HG03460 (cell line): ENCODE measurements around the gene PPY.
"Not testable (repeated sequence)": the region's sequence is repeated elsewhere in the genome, so short reads cannot be mapped to it uniquely, and the experiment has no call there.

ENCODE experiments used
- ATAC-seq: cut with Tn5 transposase; IDR thresholded peaks from one replicate; pipeline ENCODE4 v1.9.1; 2021; ENCODE audit not compliant: unreplicated experiment

PPY gene

GRCh38 chr17:43966276-43966675, 24.0 kb upstream of the PPY start:
- no peak for ATAC-seq

DNA sequence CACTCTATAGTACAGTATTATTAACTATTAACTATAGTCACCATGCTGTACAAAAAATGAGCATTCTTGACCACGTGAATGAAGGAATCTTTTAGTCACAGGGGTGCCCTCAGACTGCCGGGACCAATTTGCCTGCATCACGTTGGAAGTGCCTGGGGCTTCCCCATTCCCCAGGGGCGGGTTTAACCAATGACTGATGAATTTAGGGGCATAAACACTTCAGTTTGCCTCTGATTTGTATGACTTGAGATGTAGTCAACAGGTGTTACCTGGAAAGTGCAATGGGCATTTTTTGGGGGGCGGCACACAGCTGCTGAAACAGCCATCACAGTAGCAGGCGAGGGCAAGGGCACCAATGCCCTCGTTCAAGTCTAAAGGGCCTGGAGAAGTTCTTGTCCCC, 20.2 kb upstream of the PPY start:
- ATAC-seq = no peak

GRCh38 chr17:43961954-43962353, 19.7 kb upstream of the PPY start:
- ATAC-seq = no peak

DNA sequence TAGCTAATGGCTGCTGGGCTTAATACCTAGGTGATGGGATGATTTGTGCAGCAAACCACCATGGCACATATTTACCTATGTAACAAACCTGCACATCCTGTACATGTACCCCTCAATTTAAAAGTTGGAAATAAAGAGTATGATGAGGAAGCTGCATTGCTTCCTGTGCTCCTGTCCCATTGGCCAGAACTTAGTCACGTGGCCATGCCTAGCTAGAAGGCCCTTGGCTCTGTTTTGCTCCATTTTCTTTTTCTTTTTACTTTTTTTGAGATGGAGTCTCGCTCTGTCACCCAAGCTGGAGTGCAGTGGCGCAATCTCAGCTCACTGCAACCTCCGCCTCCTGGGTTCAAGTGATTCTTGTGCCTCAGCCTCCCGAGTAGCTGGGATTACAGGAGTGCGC, 19.0 kb upstream of the PPY start:
- not testable (repeated sequence) for ATAC-seq

DNA sequence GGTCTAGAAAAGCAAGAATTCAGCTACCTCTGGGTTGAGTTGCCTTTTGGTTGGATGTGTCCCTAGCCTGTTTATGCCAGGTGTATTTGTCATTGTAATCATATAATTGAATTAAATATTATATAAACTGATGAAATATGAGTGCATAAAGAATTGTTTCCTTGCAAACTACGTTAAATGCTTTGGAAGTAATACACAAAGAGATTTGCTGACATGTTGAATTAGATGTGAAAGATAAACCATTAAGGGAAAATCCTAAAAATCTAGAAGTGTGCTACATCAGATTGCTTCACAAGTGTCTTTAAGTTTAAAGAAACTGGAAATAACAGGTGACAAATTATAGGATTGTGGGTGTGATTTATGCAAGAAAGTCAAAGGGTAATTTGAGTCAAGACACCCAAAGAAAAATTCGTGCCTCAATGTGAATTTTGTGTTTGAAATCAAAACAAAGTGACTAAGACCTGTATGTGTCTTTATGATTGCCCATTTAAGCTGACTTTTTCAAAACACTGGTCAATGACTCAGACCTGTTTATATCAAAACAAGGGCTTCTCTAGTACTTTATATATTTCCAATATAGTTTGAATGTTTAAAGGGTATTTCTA, 16.6 kb upstream of the PPY start:
- ATAC-seq = no peak

DNA sequence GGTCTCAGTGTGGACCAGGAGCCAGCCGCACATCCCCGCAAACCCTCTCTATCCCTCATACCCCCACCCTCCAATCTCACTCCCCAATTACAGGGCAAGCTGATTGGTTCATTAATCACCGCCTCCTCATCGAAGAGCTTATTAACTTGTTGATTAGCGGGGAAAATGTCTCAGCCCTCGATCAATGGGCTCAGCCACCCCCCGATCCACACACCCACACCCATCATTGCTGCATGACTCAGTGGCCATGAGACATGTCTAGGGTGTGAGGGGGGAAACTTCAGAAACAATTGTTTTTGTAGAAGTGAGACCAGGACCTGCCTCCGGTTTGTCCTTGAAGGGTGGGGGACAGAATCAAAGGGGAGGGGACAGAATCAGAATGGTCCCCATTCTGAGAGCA, 13.9 kb upstream of the PPY start:
- no peak for ATAC-seq

GRCh38 chr17:43953746-43954145, 11.5 kb upstream of the PPY start, which contains the start of gene PYY:
PYY (minus strand) TSS chr17:43953940; CDS start chr17:43953483, 457 bp downstream.
- no peak for ATAC-seq

GRCh38 chr17:43952724-43953666, 10.7 kb upstream of the PPY start:
- ATAC-seq = no peak

- no peak for ATAC-seq
These were observed 10.1 kb upstream of the PPY start for GRCh38 chr17:43952351-43952723.

- ATAC-seq = no peak
These were observed 9.5 kb upstream of the PPY start for GRCh38 chr17:43951750-43952149.

GRCh38 chr17:43950554-43950953, 8.3 kb upstream of the PPY start:
- ATAC-seq = no peak

DNA sequence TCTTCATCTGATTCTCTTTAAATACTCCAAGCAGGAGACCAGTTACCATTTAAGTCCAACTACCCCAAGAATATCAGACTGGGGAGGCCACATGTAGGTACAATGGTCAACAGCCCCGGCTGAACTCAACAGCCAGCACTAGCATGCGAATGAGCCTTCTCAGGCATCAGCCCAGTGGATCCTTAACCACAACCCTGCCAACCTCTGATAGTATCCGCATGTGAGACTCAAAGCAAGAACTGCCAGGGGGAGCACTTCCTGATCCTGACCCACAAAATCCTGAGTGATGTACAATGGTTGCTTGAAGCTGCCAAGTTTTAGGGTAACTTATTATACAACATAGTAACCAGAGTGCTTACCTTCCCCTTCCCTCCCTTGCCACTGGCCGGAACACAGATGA, 7.5 kb upstream of the PPY start:
- no peak for ATAC-seq

- ATAC-seq = no peak
These were observed 4.5 kb upstream of the PPY start for GRCh38 chr17:43946781-43947180.

DNA sequence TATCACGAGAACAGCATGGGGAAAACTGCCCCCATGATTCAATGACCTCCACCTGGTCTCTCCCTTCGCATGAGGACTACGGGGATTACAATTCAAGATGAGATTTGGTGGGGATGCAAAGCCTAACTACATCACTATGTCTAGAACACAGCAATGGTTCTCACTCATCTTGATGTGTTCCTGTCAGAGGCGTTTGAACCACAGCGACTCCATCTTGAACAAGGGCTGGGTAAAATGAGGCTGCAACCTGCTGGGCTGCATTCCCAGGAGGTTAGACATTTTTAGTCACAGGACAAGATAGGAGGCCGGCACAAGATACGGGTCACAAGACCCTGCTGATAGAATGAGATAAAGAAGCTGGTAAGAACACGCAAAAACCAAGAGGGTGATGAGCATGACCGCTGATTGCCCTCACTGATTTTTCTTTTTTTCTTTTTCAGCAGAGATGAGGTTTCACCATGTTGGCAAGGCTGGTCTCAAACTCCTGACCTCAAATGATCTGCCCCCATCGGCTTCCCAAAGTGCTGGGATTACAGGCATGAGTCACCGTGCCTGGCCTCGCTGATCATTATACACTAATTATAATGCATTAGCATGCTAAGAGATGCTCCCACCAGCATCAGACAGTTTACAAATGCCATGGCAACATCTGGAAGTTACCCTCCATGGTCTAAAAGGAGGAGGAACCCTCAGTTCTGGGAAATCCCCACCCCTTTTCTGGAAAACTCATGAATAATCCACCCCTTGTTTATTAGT, 3.0 kb upstream of the PPY start:
- no peak for ATAC-seq

- no peak for ATAC-seq
These were observed 1.6 kb downstream of the PPY start for GRCh38 chr17:43940630-43941029.

DNA sequence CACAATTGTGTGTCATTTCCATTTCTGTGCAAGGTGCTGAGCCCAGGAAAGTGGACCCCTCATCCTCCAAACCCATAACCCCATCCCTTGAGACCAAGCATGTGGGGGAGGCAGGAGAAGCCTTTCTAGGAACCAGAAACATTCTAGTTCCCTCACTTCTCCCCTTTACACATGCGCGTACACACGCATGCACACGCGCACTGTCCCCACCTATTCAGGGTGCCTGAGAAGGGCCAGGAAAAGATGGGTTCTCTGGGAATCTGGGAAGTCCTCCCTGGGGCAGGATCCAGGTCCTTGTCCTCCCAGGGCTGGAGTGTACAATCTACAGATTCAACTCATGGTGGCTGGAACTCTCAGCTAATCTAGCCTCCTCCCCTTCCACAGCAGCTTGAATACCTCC, 2.4 kb downstream of the PPY start:
- ATAC-seq = no peak

DNA sequence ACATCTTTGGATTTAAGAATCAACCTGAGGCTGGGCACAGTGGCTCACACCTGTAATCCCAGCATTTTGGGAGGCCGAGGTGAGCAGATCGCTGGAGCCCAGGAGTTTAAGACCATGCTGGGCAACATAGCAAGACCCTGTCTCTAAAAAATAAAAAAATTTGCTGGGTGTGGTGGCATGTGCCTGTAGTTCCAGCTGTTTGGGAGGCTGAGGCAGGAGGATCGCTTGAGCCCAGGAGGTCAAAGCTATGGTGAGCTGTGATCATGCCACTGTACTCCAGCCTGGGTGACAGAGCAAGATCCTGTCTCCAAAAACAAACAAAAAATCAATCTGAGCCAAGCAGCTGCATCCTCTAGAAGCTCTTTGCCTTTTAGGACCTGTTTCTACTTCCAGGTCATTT, 2.8 kb downstream of the PPY start:
- ATAC-seq = not testable (repeated sequence)

- no peak for ATAC-seq
These were observed 3.5 kb downstream of the PPY start for GRCh38 chr17:43938838-43939182.

- no peak for ATAC-seq
These were observed 5.8 kb downstream of the PPY start for GRCh38 chr17:43936434-43936833.

DNA sequence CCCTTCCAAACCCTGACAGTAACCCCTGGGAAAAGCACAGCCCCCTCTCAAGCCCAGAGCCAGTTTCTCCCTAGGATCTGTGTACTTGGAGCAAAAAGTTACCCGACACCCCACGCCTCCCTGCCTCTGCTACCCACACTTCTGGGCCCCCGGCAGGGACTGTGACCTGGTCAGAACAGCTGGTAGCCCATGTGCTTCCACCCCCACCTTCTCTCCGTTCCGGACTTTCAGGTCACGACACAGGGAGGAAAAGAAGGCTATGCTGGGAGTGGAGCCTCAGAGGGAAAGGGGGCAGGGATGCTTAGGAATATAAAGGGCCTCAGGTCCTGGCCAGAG, 6.4 kb downstream of the PPY start:
- no peak for ATAC-seq

DNA sequence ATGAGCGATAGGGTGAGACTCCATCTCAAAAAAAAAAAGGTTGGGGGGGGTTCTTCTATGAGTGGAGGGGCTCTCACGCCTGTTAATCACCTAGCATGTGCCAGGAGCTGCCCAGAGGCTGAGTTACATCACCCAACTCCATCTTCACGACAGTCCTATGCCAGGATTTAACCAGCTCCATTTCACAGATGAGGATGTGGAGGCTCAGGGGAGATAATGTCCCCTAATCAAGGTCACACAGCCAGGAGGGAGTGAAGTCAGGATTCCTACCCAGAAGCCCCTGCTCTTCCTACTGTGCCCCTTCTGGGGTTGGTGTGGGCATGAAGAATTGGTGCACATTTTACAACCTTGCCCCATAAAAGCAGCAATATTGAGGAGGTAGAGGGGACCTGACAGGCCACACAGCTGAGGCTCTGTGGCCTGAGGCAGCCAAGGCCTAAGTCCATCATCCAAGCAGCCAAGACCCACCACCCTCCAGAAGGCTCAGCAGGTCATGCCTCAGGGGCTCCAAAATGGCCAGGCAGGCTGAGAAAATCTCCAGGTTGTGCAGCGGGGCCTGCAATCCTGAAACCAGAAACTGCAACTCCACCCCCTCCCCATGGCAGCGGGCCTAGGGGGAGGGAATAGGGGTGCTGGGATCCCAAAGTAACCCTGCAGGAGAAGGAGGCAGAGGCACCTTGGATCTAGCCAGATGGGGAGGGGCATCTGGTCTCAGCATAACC, 6.9 kb downstream of the PPY start:
- no peak for ATAC-seq
